SK-MEL-5 (cell line): ENCODE measurements around the gene CEP135. TPM values are rescaled to one million over a fixed set of nuclear protein-coding genes. Genes with fewer than 3 reads are reported as not detected.

Experiments used
- total RNA-seq: library from RNA; depleted of rRNA; stranded (reverse); fragments of >200 nt; shearing (Covaris generic); gene quantifications from 2 replicates; pipeline ENCODE4 v1.2.3, GENCODE V29; 2014; rRNA removed

The CEP135 gene
- total RNA-seq, 1 experiment from 2014 or later = 4.5 TPM

Other genes with a start within 250 kb of the CEP135 start
- not detected in 2 replicates for gene EXOC1L, start 129.2 kb upstream of the CEP135 start, total RNA-seq
- gene EXOC1, start 95.3 kb upstream of the CEP135 start, total RNA-seq = 41.8 and 43.5 TPM in 2 replicates